Right cardiac atrium (tissue), 5 donors: ENCODE measurements around the gene CRIP2. TPM values are rescaled to one million over a fixed set of nuclear protein-coding genes. Genes with fewer than 3 reads are reported as not detected.

Experiments
- ATAC-seq, 2 donors: fragments of 200-7000 bp; cut with Tn5 transposase; one replicate each; pipeline versions ENCODE4 v1.8.0 to v1.9.1; 2020; ENCODE audit warnings: moderate library complexity in 2 of 2, mild to moderate bottlenecking in 1 of 2
- DNase-seq, 3 donors: peaks; one replicate each; pipeline ENCODE4 v3.0.0-alpha.2; 2020
- H3K27ac ChIP-seq: one replicate; pipeline ENCODE4 v1.5.1; 2013; ENCODE audit warnings: mild to moderate bottlenecking, low read length, control low read depth, moderate library complexity
- H3K27me3 ChIP-seq: one replicate; pipeline ENCODE4 v1.6.1; 2013; ENCODE audit not compliant: control insufficient read depth, insufficient read depth
- H3K4me1 ChIP-seq: one replicate; pipeline ENCODE4 v1.6.1; 2013; ENCODE audit warnings: low read length; ENCODE audit not compliant: control insufficient read depth, insufficient read depth
- H3K4me3 ChIP-seq: one replicate; pipeline ENCODE4 v1.5.1; 2013; ENCODE audit warnings: low read length, control low read depth
- H3K9me3 ChIP-seq: one replicate; pipeline ENCODE4 v1.6.1; 2013; ENCODE audit warnings: low read length; ENCODE audit not compliant: control insufficient read depth
- WGBS: extraction: QIAGEN DNeasy Blood & Tissue Kit; methylation state at CpG from one replicate; pipeline ENCODE4 v1.1.7; 2013; 5-methylcytosine and 5-hydroxymethylcytosine counted together
- intact Hi-C, 4 donors: fragments of 100-400 bp; cut with DNase I; formaldehyde crosslinking; loops; one replicate each; pipeline versions ENCODE4 v1.11.0 to v1.14.0; 2022 to 2023
- polyA plus RNA-seq: library from polyadenylated mRNA; stranded (reverse); fragments of 200-250 nt; gene quantifications from one replicate; pipeline ENCODE4 v1.2.3, GENCODE V29; 2013
- total RNA-seq, 4 donors: library from RNA; stranded (reverse); fragmentation: NEBNext Ultra II Directional; extraction: Animal tissue kit (Norgen Biotek cat#: 25700); gene quantifications; one replicate each; pipeline ENCODE4 v1.2.1, GENCODE V29; 2021
- donor health status: healthy with polysubstance abuse.
- donor health status: DM: no; HTN: yes; CAD: no.
- donor health status: DM: no; HTN: no; CAD: no.
- donor health status: DM: no; HTN: yes; CAD: no; lungs with severe emphysema.
- donor health status: DM: yes; HTN: yes; CAD: no.

Gene CRIP2
- total and polyA plus RNA-seq, 5 donors: 1,091 to 1,790 (median 1,274) TPM

DNA sequence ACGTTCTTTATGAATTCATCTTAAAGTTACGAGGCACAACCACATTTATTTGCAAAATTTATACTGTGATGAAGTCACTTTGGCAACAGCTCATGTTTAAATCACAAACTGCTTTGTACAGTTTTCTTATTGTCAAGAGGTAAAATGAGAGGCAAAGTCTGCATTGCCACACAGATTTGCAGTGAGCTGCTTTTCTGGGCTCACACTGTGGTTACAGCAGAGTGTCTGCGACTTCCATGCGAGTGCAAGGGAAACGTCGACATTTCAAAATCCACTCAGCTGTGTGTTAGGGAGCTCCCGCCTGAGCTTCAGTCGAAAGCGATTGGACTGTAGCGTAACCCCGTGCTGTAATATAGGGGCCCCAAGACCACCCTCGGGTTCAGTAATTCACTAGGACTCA, 42.0 kb upstream of the CRIP2 start:
- no peak overlapping the region for H3K4me3 ChIP-seq
- WGBS: 91% methylated on average over 12 of the region's 12 CpGs
- no peaks in the 10 kb centered on the region for H3K27me3 ChIP-seq
- H3K4me1 ChIP-seq: peaks cover 10% of the 10 kb centered on the region
- no peak for DNase-seq
- intact Hi-C loops: no loop called here
- no peaks in the 10 kb centered on the region for H3K9me3 ChIP-seq
- no peak for ATAC-seq
- H3K27ac ChIP-seq: no peak overlapping the region

DNA sequence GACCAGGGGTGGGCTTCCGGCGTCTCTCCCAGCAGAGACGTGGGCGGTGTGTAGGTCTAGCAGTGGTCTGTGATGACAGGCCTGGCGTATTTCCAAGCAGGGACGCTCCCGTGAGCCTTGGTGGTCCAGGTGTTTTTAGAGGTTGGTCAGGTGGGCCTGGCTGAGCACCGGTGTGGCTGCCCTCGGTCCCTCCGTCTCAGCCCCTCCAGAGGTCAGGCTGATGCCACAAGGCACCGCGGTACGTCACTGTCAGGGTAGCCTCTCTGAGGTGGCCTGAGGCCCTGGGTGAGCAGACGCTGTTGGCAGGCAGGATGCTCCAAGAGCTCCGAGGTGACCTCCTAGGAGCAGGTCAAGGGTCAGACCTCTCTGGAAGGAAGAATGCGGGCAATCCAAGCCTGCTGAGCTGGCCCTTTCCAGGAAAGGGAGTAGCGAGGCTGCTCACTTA, 41.4 kb upstream of the CRIP2 start:
- Histone ChIP-seq H3K4me3 (no peak overlapping the region), H3K9me3 (no peaks in the 10 kb centered on the region), H3K4me1 (peaks cover 10% of the 10 kb centered on the region), H3K27me3 (no peaks in the 10 kb centered on the region), H3K27ac (no peak overlapping the region)
- intact Hi-C loops: no loop called here
- WGBS: 83% methylated on average over 17 of the region's 17 CpGs
- DNase-seq (peak in 1 of 3 donors; percentile 60), ATAC-seq (peak; percentile 20 to 22)

DNA sequence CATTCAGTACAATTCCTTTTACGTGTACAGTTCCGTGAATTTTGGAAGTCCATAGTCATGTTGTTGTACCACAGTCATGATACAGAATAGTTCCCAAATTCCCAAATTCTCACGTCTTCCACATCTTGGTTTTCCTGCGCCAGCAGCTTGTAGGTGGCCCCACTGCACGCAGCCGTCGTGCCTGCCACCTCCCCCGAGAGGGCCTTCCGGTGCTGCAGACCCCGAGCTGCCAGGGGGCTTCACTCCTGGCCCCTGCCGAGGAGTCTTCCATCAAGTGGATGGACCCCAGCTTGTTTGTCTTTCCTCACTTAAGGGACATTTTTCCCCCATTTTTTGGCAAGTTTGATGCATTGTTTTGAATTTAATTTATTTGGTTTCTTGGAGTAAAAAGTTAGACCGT, 38.2 kb upstream of the CRIP2 start:
- Histone ChIP-seq H3K9me3 (no peaks in the 10 kb centered on the region), H3K27ac (no peak overlapping the region), H3K4me1 (no peaks in the 10 kb centered on the region), H3K4me3 (no peak overlapping the region), H3K27me3 (no peaks in the 10 kb centered on the region)
- peak in 1 of 3 donors; percentile 35 for DNase-seq
- WGBS: 78% methylated on average over 12 of the region's 12 CpGs
- intact Hi-C loops: no loop called here
- ATAC-seq: no peak

DNA sequence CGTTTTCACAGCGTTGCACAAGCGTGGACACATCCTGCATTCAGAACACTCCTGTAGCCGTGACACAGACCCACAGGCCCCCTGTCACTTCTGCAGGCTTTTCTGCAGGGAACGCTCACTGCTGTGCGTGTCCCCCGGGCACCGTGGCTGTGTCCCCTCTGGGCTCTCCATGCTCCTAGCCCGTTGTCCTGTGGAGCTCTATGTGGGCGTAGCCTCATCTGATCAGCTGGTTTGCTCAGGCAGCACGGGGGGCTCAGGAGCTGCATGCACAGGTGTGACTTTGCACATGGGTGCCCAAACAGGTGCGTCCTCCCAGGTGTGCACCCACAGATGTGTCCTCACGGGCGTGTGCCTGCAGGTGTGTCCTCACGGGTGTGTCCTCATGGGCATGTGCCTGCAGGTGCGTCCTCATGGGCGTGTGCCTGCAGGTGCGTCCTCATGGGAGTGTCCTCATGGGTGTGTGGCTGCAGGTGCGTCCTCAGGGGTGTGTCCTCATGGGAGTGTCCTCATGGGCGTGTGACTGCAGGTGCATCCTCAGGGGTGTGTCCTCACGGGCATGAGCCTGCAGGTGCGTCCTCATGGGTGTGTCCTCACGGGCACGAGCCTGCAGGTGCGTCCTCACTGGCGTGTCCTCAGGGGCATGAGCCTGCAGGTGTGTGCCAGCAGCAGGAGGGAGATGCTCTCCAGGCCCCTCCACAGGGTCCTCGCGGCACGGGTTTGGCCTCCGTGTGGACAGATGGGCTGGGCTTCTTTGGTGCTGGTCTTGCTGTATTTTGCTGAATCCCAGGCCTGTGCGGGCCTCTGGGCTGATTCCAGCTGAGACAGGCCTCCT, 37.5 kb upstream of the CRIP2 start:
- intact Hi-C loops: no loop called here
- Histone ChIP-seq H3K4me3 (no peak overlapping the region), H3K27ac (no peak overlapping the region), H3K27me3 (no peaks in the 10 kb centered on the region), H3K4me1 (no peaks in the 10 kb centered on the region), H3K9me3 (no peaks in the 10 kb centered on the region)
- ATAC-seq (no peak), DNase-seq (peak in 2 of 3 donors; percentile 50 to 51)
- WGBS: 88% methylated on average over 31 of the region's 31 CpGs

DNA sequence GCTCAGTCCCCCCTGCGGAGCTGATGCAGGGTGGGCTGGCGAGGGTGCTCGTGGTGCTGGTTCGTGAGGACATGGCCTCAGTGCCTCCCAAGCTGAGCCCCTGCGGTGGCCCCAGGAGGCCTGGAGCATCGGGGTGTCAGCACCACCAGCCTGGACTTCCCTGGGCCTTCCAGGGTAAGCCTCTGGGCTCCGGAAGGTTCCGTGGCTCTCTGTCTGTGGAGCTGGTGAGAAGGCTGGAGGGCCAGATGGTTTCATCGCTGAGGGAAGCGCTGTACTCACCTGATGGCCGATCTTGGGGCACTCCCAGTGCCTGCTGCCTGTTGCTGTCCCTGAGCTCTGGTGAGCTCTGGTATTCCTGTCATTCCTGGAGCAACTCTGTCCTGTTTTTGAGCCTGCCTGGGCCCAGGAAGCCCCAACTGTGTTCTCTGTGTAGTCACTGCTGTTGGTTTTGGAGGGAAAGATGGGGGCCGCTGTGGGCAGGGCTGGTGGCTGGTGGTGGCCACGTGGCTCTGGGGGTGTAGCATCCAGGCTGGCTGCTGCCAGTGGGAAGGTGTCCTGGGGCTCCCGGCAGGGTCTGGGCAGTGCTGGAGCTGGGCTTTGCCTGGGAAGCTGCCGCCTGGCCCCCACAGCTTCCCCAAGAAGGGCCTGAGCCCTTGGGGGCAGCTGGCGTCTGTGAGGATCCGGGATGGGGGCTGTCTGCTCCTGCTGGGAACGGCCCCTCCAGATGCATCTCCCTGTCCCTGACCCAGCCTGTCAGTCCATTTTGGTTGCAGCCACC, 36.7 kb upstream of the CRIP2 start:
- WGBS: 93% methylated on average over 18 of the region's 18 CpGs
- Histone ChIP-seq H3K27ac (no peak overlapping the region), H3K4me3 (no peak overlapping the region), H3K9me3 (no peaks in the 10 kb centered on the region), H3K27me3 (no peaks in the 10 kb centered on the region), H3K4me1 (no peaks in the 10 kb centered on the region)
- no peak for ATAC-seq
- DNase-seq: peak in 2 of 3 donors; percentile 12 to 39
- intact Hi-C loops: no loop called here

DNA sequence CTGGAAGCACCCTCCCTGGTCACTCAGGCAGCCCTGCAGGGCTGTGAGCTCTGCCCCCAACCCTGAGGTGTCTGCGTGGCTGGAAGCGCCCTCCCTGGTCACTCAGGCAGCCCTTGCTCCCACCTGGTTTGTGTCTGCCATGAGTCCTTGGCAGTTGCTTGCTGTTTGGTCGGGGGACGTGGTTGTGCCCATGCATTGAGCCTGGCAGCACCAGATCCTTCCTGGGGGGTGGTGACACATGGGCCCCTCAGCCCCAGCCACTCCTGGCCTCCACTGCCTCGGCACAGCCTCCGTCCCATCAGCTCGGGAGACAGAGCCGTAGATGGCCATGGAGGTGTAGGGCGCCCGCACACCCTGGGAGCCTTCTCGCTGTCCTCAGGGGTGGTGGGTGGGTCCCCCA, 35.4 kb upstream of the CRIP2 start:
- H3K27ac ChIP-seq: no peak overlapping the region
- DNase-seq (peak in 2 of 3 donors; percentile 28 to 32), ATAC-seq (peak in 1 of 2 donors; percentile 27)
- no peaks in the 10 kb centered on the region for H3K4me1 ChIP-seq
- H3K9me3 ChIP-seq: no peaks in the 10 kb centered on the region
- intact Hi-C loops: no loop called here
- H3K27me3 ChIP-seq: no peaks in the 10 kb centered on the region
- 88% methylated on average over 11 of the region's 11 CpGs for WGBS
- no peak overlapping the region for H3K4me3 ChIP-seq

DNA sequence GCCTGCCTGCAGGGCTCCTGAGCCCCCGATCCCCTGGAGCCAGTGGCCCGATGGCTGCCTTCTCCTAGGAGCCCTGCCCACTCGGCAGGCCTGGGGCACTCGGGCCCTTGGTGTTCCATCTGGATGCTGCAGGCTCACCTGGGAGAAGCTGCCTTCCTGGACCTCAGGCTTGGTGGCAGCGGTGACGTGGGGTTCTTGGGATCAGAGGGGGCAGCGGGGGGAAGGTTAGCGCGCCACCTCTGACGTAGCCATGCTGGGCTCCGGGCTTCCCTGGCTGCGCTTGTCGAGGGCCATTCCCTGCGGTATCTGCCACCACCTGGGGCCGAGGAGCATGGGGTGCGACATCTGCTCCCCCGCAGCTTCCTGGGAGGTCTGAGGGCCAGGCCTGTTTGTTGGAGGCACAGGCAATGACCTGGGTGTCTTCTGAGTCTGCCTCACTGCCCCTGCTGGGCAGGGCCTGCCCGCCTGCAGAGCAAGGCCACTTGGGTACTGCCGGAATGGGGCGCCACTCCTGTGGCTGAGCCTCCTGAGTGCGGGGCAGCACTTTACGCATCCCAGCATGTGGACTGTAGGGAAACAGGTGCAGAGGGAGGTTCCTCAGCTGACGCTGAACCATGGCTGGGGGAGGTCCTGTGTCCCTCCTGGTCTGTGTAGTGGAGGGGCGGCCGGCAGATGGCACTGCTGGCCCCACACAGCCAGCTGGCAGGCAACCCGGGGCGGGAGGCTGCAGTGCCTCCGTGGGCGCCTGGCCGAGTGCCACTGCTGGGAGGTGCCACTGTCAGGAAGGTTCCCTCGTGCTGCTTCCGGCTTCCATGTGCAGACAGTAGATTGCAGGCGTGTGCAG, 34.7 kb upstream of the CRIP2 start:
- WGBS: 91% methylated on average over 33 of the region's 33 CpGs
- H3K27ac ChIP-seq: no peak overlapping the region
- no peaks in the 10 kb centered on the region for H3K27me3 ChIP-seq
- no peak overlapping the region for H3K4me3 ChIP-seq
- H3K9me3 ChIP-seq: no peaks in the 10 kb centered on the region
- H3K4me1 ChIP-seq: no peaks in the 10 kb centered on the region
- DNase-seq (peak; percentile 23 to 66 (median 62)), ATAC-seq (peak; percentile 11 to 12)
- intact Hi-C loops: no loop called here

DNA sequence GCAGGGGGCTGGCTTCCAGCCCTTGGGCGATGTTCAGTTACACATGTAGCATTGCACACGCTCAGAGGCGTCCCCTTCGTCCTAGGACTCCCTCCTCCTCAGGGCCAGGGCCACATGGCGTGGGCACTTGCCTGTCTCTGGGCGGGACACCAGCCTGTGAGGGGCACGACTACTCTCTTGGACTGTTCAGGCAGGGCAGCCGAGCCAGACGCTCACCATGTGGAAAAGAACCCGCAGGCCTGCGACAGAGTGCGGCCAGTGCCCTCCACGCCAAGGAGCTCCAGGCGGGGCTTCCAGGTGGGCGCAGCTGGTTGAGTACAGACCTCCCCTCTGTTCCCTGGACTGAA, 34.1 kb upstream of the CRIP2 start:
- Histone ChIP-seq H3K27ac (no peak overlapping the region), H3K4me1 (no peaks in the 10 kb centered on the region), H3K27me3 (no peaks in the 10 kb centered on the region), H3K4me3 (no peak overlapping the region), H3K9me3 (no peaks in the 10 kb centered on the region)
- intact Hi-C loops: no loop called here
- 95% methylated on average over 15 of the region's 15 CpGs for WGBS
- DNase-seq: peak in 2 of 3 donors; percentile 11 to 42
- ATAC-seq: peak in 1 of 2 donors; percentile 10

DNA sequence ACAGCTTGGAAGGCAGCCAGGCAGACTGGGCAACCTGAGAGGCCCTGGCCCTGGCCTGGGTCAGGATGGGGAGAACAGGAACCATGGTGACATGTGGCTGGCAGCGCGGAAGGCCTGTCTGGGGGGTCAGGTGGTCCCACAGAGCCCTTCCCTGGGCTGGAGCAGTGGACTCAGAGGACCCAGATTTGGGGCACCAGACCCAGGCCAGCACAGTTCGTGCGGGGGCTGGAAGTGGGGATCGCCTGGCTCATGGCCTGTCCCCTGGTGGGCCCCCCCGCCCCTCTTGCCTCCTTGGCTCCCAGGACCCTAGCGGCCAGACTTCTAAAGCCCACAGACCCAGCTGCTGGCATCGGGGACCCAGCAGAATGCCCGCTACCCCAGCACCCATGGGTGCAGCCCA, 33.6 kb upstream of the CRIP2 start:
- DNase-seq (peak in 2 of 3 donors; percentile 34 to 44), ATAC-seq (no peak)
- Histone ChIP-seq H3K4me3 (no peak overlapping the region), H3K27me3 (no peaks in the 10 kb centered on the region), H3K4me1 (no peaks in the 10 kb centered on the region), H3K27ac (no peak overlapping the region), H3K9me3 (no peaks in the 10 kb centered on the region)
- WGBS: 95% methylated on average over 9 of the region's 9 CpGs
- intact Hi-C loops: no loop called here

DNA sequence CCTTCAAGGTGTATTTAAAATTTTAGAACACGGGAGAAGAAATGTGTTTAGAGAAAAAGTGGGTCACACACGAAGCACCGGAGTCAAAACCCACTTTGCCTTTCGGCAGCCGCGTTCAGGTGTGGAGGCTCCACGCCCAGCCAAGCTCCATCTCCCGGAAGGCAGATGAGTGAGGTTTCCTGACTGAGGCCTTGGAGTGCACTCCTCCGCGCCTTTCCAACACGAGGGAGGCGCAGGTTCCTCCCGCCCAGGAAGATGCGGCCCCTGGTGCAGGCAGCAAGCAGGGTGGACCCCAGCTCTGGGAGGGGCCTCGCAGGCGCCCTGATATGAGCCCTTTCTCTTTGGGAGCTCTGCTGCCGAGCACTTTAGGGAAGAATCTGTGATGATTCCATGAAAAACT, 32.5 kb upstream of the CRIP2 start:
- Histone ChIP-seq H3K27me3 (no peaks in the 10 kb centered on the region), H3K27ac (no peak overlapping the region), H3K9me3 (no peaks in the 10 kb centered on the region), H3K4me1 (no peaks in the 10 kb centered on the region), H3K4me3 (no peak overlapping the region)
- intact Hi-C loops: no loop called here
- DNase-seq (peak in 2 of 3 donors; percentile 16 to 31), ATAC-seq (no peak)
- WGBS: 77% methylated on average over 17 of the region's 17 CpGs
